Mesothelial cell of epicardium (in vitro differentiated cells): ENCODE data around the gene DMRTA2. TPM values are rescaled to one million over a fixed set of nuclear protein-coding genes. Genes with fewer than 3 reads are reported as not detected.

Experiments used
- DNase-seq, 2 experiments: peaks; one replicate each; pipeline ENCODE4 v3.0.0; 2021; ENCODE audit warnings: low spot score in 2 of 2; ENCODE audit not compliant: unreplicated experiment in 2 of 2
- H3K27ac Mint-ChIP-seq: 2 replicates; pipeline ENCODE4 v1.8.0; 2021; ENCODE audit warnings: mixed read lengths
- H3K27me3 Mint-ChIP-seq: 2 replicates; pipeline ENCODE4 v1.8.0; 2021; ENCODE audit warnings: low read depth, mixed read lengths
- H3K36me3 Mint-ChIP-seq: 2 replicates; pipeline ENCODE4 v1.8.0; 2021; ENCODE audit warnings: mixed read lengths
- H3K4me1 Mint-ChIP-seq: 2 replicates; pipeline ENCODE4 v1.8.0; 2021; ENCODE audit warnings: mixed read lengths
- H3K4me3 Mint-ChIP-seq: 2 replicates; pipeline ENCODE4 v1.8.0; 2021; ENCODE audit warnings: mild to moderate bottlenecking, moderate library complexity, mixed read lengths
- H3K9me3 Mint-ChIP-seq: 2 replicates; pipeline ENCODE4 v1.8.0; 2021; ENCODE audit warnings: mixed read lengths
- total RNA-seq: library from RNA; stranded (reverse); gene quantifications from 3 replicates; pipeline ENCODE4 v1.2.1, GENCODE V29; 2021
- TF ChIP-seq, protein P1 (sequence below): fragments of 200-600 bp; sonication (generic); IDR thresholded peaks from one replicate; pipeline ENCODE4 v1.5.0; 2021; ENCODE audit warnings: antibody characterized with exemption; ENCODE audit not compliant: unreplicated experiment

The DMRTA2 gene
- total RNA-seq, 1 donor from 2014 or later = not detected

DNA sequence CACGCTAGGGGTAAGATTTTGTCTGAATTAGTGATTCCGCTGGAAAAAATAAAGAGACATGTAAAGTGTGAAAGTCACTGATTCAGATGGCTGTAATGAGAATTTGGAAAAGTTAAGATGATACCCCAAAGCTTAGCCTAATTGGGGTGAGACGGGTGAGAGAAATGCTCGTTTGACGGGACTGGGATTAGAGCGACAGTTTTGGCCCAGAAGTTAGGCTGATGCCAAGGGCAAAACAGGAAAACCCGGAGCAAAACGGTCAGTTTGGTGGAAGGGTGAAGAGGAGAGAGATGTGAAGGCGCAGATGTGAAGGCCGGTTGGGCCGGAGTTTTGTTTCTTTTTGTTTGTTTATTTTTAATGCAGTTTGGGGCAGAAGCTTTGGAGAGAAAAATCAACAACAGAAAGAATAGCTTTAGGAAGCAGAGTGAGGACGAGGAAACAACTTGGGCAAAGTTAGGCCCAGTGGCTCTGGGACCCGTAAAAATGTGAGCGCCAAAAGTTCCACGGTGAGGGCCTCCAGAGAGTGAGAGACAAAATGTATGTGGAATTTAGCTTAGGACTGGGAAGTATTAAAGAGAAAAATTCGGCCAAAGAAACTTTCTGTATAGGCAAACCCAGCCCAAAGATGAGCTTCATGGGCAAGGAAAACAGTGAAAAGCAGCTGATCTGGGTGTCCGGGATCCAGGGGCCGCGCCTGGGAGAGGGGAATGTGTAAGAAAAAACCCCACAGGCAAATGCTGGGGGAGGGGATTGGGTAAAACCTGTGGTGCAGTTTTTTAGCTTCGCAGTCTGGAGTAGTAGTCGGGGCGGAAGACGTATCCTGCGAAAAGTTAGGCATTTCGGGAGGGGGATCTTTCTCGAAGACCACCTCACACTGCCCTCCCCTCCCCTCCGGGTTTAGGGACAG is 1.2 kb downstream of the DMRTA2 start:
- H3K4me1 Mint-ChIP-seq = peaks cover 32% of the 10 kb centered on the region
- TF ChIP-seq, protein P1, sequence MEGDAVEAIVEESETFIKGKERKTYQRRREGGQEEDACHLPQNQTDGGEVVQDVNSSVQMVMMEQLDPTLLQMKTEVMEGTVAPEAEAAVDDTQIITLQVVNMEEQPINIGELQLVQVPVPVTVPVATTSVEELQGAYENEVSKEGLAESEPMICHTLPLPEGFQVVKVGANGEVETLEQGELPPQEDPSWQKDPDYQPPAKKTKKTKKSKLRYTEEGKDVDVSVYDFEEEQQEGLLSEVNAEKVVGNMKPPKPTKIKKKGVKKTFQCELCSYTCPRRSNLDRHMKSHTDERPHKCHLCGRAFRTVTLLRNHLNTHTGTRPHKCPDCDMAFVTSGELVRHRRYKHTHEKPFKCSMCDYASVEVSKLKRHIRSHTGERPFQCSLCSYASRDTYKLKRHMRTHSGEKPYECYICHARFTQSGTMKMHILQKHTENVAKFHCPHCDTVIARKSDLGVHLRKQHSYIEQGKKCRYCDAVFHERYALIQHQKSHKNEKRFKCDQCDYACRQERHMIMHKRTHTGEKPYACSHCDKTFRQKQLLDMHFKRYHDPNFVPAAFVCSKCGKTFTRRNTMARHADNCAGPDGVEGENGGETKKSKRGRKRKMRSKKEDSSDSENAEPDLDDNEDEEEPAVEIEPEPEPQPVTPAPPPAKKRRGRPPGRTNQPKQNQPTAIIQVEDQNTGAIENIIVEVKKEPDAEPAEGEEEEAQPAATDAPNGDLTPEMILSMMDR = no peak
- DNase-seq = no peak
- H3K27ac Mint-ChIP-seq = no peak overlapping the region
- H3K27me3 Mint-ChIP-seq = peaks cover 94% of the 10 kb centered on the region
- H3K4me3 Mint-ChIP-seq = peak overlapping the region; percentile 15
- H3K36me3 Mint-ChIP-seq = no peaks in the 10 kb centered on the region
- no peaks in the 10 kb centered on the region for H3K9me3 Mint-ChIP-seq

DNA sequence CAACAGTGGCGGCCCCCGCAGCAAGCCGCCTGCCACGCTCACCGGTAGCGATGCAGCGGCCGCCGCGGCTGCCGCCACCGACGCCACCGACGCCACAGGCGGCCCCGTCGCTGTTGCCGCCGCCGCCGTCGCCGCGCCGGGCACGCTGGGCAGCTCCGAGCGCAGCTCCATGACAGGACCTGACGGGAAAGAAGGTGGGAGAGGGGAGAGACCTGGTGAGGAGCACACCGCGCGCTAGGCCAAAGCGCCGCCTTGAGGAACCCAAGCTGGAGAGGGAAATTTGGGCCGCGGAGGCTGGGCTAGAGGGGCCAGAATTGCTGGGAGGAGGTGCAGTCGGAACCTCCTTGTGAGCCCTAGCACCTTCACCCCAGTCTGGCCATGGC is 1.9 kb downstream of the DMRTA2 start:
- peaks cover 38% of the 10 kb centered on the region for H3K4me1 Mint-ChIP-seq
- H3K27ac Mint-ChIP-seq = no peak overlapping the region
- no peaks in the 10 kb centered on the region for H3K36me3 Mint-ChIP-seq
- no peak overlapping the region for H3K4me3 Mint-ChIP-seq
- peaks cover 94% of the 10 kb centered on the region for H3K27me3 Mint-ChIP-seq
- no peaks in the 10 kb centered on the region for H3K9me3 Mint-ChIP-seq
- DNase-seq = no peak
- TF ChIP-seq, protein P1 = no peak

DNA sequence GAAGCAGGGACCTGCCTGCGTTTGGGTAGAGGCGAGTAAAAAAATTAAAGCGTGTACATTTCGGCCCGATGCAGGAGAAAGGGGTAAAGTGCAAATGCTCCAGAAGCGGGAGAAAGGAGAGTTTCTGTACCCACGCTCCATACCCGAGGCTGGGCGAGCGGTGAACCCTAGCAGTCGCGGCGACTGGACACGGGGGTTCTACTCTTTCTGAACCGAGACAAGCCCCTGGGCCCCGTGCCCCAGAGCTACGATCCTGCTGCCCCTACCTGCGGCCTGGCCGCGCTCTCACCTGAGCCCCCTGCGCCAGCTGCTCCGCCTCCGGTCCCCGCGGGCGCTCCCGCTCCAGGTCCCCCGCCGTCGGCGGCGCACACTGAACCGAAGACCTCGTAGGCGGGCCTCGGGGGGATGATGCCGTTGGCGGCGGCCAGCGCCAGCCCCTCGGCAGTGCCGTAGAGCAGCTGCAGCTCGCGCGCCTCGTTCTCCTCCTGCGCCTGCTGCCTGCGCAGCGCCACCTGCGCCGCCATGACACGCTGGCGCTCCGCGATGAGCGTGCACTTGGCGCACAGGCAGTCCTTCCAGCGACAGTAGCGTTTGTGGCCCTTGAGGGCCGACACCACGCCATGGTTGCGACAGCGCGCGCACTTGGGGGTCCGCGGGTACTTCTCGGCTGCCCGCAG is 2.4 kb downstream of the DMRTA2 start:
- Mint-ChIP-seq H3K9me3 (no peaks in the 10 kb centered on the region), H3K4me1 (peaks cover 39% of the 10 kb centered on the region), H3K27ac (no peak overlapping the region), H3K27me3 (peaks cover 94% of the 10 kb centered on the region), H3K36me3 (no peaks in the 10 kb centered on the region), H3K4me3 (peak overlapping the region; percentile 25)
- TF ChIP-seq, protein P1 = no peak
- peak in 1 of 2 experiments; percentile 48 for DNase-seq

DNA sequence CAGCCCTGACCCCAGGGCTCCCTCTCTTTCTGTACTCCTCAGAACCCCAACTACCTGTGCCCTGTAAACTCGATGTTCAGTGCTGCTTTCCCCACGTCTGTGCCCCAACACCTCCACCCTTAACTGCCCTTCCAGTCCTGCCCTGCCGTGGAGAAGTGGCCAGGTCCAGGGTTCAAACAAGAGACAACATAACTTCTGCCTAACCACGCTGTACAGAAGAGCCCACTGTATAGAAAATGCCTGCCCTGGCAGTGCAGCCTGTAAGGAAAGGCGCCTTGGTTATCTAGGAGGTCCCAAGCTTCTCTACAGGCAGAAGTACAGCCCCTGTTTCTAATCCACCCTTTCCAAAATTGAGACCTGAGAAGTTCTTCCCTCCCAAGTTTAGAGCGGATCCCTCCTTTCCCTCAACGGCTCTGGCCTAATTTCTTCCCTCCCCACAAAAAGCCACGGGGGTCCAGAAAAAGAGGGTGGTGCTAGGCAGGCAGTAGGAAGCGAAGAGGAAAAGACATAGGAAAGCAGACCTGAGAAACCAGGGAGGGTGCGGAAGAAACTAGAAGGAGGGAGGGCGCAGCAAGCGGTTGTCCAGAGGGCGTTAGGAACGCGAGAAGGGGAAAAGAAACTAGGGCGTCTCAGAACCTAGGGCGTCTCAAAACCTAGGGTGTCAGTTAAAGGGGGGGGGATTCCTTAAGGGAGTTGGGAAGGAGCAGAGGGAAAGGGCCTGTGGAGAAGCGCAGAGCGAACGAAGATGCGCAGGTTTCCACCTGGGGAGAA is 3.2 kb downstream of the DMRTA2 start:
- H3K9me3 Mint-ChIP-seq = no peaks in the 10 kb centered on the region
- no peak overlapping the region for H3K27ac Mint-ChIP-seq
- peaks cover 39% of the 10 kb centered on the region for H3K4me1 Mint-ChIP-seq
- H3K36me3 Mint-ChIP-seq = no peaks in the 10 kb centered on the region
- peak overlapping the region; percentile 25 for H3K4me3 Mint-ChIP-seq
- no peak for DNase-seq
- TF ChIP-seq, protein P1 = no peak
- peaks cover 94% of the 10 kb centered on the region for H3K27me3 Mint-ChIP-seq

DNA sequence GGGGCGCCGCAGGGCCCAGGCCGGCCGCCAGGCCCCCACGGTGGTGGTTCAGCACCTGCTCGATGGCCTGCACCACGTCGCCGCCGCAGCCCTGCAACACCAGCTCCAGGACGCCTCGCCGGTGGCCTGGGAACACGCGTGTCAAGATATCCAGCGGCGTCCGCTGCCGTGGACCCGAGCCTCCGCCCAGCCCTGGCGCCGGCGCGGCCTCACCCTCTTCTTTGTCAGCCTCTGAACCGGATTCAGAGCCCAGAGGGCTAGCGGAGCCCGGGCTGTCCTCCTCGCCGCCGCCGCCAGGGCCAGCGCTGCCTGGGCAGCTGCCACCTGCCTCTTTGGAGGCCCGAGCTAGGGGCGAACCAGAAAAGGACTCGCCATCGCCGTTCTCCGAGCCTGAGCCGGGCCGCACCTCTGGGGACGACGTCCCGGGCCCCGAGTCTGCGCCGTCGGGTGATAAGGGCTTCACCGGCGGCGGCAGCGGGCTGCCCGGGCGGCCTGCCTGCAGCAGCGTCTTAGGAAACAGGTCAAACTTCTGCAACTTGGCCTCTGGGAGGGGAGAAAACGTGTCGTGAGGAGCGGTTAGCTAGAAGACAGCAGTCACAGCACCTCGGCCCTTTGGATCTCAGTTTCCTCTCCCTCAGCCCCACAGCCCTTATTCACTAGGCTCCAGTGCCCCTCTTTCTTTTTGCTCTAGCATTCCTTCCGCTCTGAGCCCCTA is 3.9 kb downstream of the DMRTA2 start:
- no peaks in the 10 kb centered on the region for H3K9me3 Mint-ChIP-seq
- H3K36me3 Mint-ChIP-seq = no peaks in the 10 kb centered on the region
- TF ChIP-seq, protein P1 = peak; percentile 15
- no peak overlapping the region for H3K27ac Mint-ChIP-seq
- H3K27me3 Mint-ChIP-seq = peaks cover 94% of the 10 kb centered on the region
- peak in 1 of 2 experiments; percentile 41 for DNase-seq
- peak overlapping the region; percentile 25 for H3K4me3 Mint-ChIP-seq
- peaks cover 34% of the 10 kb centered on the region for H3K4me1 Mint-ChIP-seq
